Testis (tissue), 3 donors: Measurements from ENCODE around the gene ARHGAP32. TPM values are rescaled to one million over a fixed set of nuclear protein-coding genes. Genes with fewer than 3 reads are reported as not detected.
"Not testable (repeated sequence)": the region's sequence is repeated elsewhere in the genome, so short reads cannot be mapped to it uniquely, and the experiment has no call there.

ENCODE experiments used
- DNase-seq: peaks from one replicate; pipeline ENCODE4 v3.0.0-alpha.2; 2019
- H3K27ac ChIP-seq, 2 donors: fragments of 200-600 bp; sonication (generic); one replicate each; pipeline ENCODE4 v1.5.1; 2019
- H3K27me3 ChIP-seq: fragments of 200-600 bp; sonication (generic); one replicate; pipeline ENCODE4 v1.5.1; 2019
- H3K36me3 ChIP-seq: fragments of 200-600 bp; sonication (generic); one replicate; pipeline ENCODE4 v1.5.1; 2017; ENCODE audit warnings: low read depth; ENCODE audit errors: missing control alignments
- H3K4me1 ChIP-seq: fragments of 200-600 bp; sonication (generic); one replicate; pipeline ENCODE4 v1.5.1; 2019
- H3K4me3 ChIP-seq, 2 donors: fragments of 200-600 bp; sonication (generic); one replicate each; pipeline ENCODE4 v1.5.1; 2017 to 2019
- H3K9me3 ChIP-seq: fragments of 200-600 bp; sonication (generic); one replicate; pipeline ENCODE4 v1.5.1; 2017
- CTCF ChIP-seq, 3 experiments: fragments of 450-650 bp in 2 of 3; fragments of 200-600 bp in 1 of 3; sonication (generic) in 1 of 3; IDR thresholded peaks; one replicate each; pipeline ENCODE4 v1.5.1; 2016 to 2019; ENCODE audit warnings: antibody characterized with exemption in 3 of 3, mild to moderate bottlenecking in 2 of 3, moderate library complexity in 1 of 3
- POLR2A ChIP-seq: fragments of 450-650 bp; IDR thresholded peaks from one replicate; pipeline ENCODE4 v1.6.1; 2017; ENCODE audit warnings: antibody characterized with exemption, mild to moderate bottlenecking, moderate library complexity
- WGBS, 2 donors: methylation state at CpG; one replicate each; pipeline ENCODE4 v1.1.5; 2018; 5-methylcytosine and 5-hydroxymethylcytosine counted together
- intact Hi-C: fragments of 100-400 bp; cut with DNase I; formaldehyde crosslinking; loops from one replicate; pipeline ENCODE4 v1.15.1; 2023; ENCODE audit warnings: low total_unique reads
- polyA plus RNA-seq: library from polyadenylated mRNA; stranded (reverse); fragments of 350-450 nt; fragmentation: Illumina TruSeq; extraction: RNeasy Lipid Tissue Mini Kit (QIAGEN cat#74804); gene quantifications from one replicate; pipeline ENCODE4 v1.2.3, GENCODE V29; 2014; ENCODE audit warnings: low read depth, low replicate concordance; ENCODE audit not compliant: insufficient read depth
- total RNA-seq, 2 donors: library from RNA; depleted of rRNA; stranded (reverse); fragments of >200 nt; gene quantifications; one replicate each; pipeline ENCODE4 v1.2.3, GENCODE V29; 2016

The ARHGAP32 gene
- total and polyA plus RNA-seq, 3 donors from 2014 or later, result 33.0 to 58.1 (median 53.8) TPM

GRCh38 chr11:129145276-129145675 is 46.8 kb downstream of the ARHGAP32 start:
- Histone ChIP-seq H3K36me3 (no peaks in the 10 kb centered on the region), H3K4me1 (no peaks in the 10 kb centered on the region), H3K9me3 (no peaks in the 10 kb centered on the region), H3K27me3 (no peaks in the 10 kb centered on the region), H3K4me3 (no peak overlapping the region), H3K27ac (no peak overlapping the region)
- no peak for TF ChIP-seq CTCF (IDR thresholded peaks at IDR 0.05)
- TF ChIP-seq POLR2A, result no peak
- no peak for DNase-seq
- intact Hi-C loops, result no loop called here

GRCh38 chr11:129144256-129144655 is 47.9 kb downstream of the ARHGAP32 start:
- no peaks in the 10 kb centered on the region for H3K4me1 ChIP-seq
- WGBS, 2 donors, result 86% methylated on average over 2 of the region's 2 CpGs

GRCh38 chr11:129143335-129143734 is 48.8 kb downstream of the ARHGAP32 start:
- Histone ChIP-seq H3K4me3 (no peak overlapping the region), H3K27me3 (no peaks in the 10 kb centered on the region), H3K27ac (no peak overlapping the region), H3K4me1 (no peaks in the 10 kb centered on the region), H3K36me3 (no peaks in the 10 kb centered on the region), H3K9me3 (no peaks in the 10 kb centered on the region)
- peak; percentile 42 for DNase-seq
- intact Hi-C loops, result no loop called here
- TF ChIP-seq POLR2A, result no peak
- TF ChIP-seq CTCF (IDR thresholded peaks at IDR 0.05), result no peak
- 75 to 85% methylated on average over 8 of the region's 8 CpGs for WGBS, 2 donors

More at GRCh38 chr11:129144256-129144655, 47.9 kb downstream of the ARHGAP32 start:
- intact Hi-C loops, result no loop called here
- TF ChIP-seq POLR2A (no peak), CTCF (IDR thresholded peaks at IDR 0.05) (no peak)
- Histone ChIP-seq H3K9me3 (no peaks in the 10 kb centered on the region), H3K36me3 (no peaks in the 10 kb centered on the region), H3K27me3 (no peaks in the 10 kb centered on the region), H3K27ac (no peak overlapping the region), H3K4me3 (no peak overlapping the region)
- DNase-seq, result no peak

GRCh38 chr11:129141748-129142523 is 50.2 kb downstream of the ARHGAP32 start:
- H3K4me1 ChIP-seq, result no peaks in the 10 kb centered on the region
- H3K27me3 ChIP-seq, result no peaks in the 10 kb centered on the region
- no peaks in the 10 kb centered on the region for H3K9me3 ChIP-seq
- intact Hi-C loops, result no loop called here
- no peak for DNase-seq
- no peak overlapping the region for H3K27ac ChIP-seq
- no peaks in the 10 kb centered on the region for H3K36me3 ChIP-seq
- WGBS, 2 donors, result 79 to 85% methylated on average over 8 of the region's 8 CpGs
- no peak overlapping the region for H3K4me3 ChIP-seq
- TF ChIP-seq POLR2A (no peak), CTCF (IDR thresholded peaks at IDR 0.05) (no peak)

- Histone ChIP-seq H3K9me3 (no peaks in the 10 kb centered on the region), H3K27ac (no peak overlapping the region), H3K27me3 (no peaks in the 10 kb centered on the region), H3K36me3 (no peaks in the 10 kb centered on the region), H3K4me3 (no peak overlapping the region), H3K4me1 (no peaks in the 10 kb centered on the region)
- TF ChIP-seq CTCF (IDR thresholded peaks at IDR 0.05) (no peak), POLR2A (no peak)
- no peak for DNase-seq
- intact Hi-C loops, result no loop called here
- 92 to 93% methylated on average over 6 of the region's 6 CpGs for WGBS, 2 donors
Observed at GRCh38 chr11:129131316-129131715, 60.8 kb downstream of the ARHGAP32 start.

GRCh38 chr11:129128881-129129620 is 63.1 kb downstream of the ARHGAP32 start:
- not testable (repeated sequence) for H3K9me3 ChIP-seq, H3K4me1 ChIP-seq, H3K27ac ChIP-seq, DNase-seq, H3K27me3 ChIP-seq, H3K36me3 ChIP-seq
- WGBS, 2 donors, result 78 to 90% methylated on average over 33 to 47 of the region's 51 CpGs
- H3K4me3 ChIP-seq, result peak overlapping the region in 1 of 2 donors; percentile 14
- intact Hi-C loops, result loop anchor here (10.0 kb wide), 1 partner anchor 196 kb away; no protein-coding TSS in a partner anchor
